ENCODE measurements around the gene TIMM29.
A peak's percentile ranks its signal among the peaks of the same experiment; 100 is the strongest.

DNA sequence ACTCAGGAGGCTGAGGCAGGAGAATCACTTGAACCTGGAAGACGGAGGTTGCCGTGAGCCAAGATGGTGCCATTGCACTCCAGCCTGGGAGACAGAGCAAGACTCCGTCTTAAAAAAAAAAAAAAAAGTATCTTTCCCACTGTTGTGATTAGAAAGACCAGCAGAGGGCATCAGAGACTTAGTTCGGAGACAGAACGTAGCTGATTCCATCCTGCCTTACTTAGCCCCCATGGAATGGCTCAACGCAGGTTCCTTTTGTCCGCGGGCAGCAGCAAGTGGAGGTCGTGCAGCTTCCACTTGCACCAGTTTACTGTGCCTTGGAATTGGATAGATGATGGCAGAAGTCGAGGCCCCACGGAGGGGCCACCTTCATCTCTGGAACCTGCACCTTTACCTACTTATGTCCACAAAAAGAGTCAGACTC is 8.1 kb downstream of the TIMM29 start:
- TF ChIP-seq EZH2 (conservative IDR thresholded peaks at IDR 0.05; ENCODE audit: low read depth, low read length) (no peak), MEIS2 (CRISPR knock-in tag; IDR thresholded peaks at IDR 0.05) (no peak), ETV5 (CRISPR knock-in tag; IDR thresholded peaks at IDR 0.05; ENCODE audit: borderline replicate concordance) (no peak), ZNF766 (CRISPR knock-in tag; IDR thresholded peaks at IDR 0.05; ENCODE audit: borderline replicate concordance) (no peak), ZBTB21 (CRISPR knock-in tag; IDR thresholded peaks at IDR 0.05) (no peak), MBD4 (IDR thresholded peaks at IDR 0.05; ENCODE audit: borderline replicate concordance, low read length) (no peak), KAT2B (IDR thresholded peaks at IDR 0.05; ENCODE audit: borderline replicate concordance, low read depth, low read length) (no peak), TSC22D2 (CRISPR knock-in tag; IDR thresholded peaks at IDR 0.05; ENCODE audit: borderline replicate concordance) (no peak)
- TF ChIP-seq, protein P1, sequence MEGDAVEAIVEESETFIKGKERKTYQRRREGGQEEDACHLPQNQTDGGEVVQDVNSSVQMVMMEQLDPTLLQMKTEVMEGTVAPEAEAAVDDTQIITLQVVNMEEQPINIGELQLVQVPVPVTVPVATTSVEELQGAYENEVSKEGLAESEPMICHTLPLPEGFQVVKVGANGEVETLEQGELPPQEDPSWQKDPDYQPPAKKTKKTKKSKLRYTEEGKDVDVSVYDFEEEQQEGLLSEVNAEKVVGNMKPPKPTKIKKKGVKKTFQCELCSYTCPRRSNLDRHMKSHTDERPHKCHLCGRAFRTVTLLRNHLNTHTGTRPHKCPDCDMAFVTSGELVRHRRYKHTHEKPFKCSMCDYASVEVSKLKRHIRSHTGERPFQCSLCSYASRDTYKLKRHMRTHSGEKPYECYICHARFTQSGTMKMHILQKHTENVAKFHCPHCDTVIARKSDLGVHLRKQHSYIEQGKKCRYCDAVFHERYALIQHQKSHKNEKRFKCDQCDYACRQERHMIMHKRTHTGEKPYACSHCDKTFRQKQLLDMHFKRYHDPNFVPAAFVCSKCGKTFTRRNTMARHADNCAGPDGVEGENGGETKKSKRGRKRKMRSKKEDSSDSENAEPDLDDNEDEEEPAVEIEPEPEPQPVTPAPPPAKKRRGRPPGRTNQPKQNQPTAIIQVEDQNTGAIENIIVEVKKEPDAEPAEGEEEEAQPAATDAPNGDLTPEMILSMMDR (CRISPR knock-in tag; IDR thresholded peaks at IDR 0.05): peak; percentile 87
- TF ChIP-seq, protein P2, sequence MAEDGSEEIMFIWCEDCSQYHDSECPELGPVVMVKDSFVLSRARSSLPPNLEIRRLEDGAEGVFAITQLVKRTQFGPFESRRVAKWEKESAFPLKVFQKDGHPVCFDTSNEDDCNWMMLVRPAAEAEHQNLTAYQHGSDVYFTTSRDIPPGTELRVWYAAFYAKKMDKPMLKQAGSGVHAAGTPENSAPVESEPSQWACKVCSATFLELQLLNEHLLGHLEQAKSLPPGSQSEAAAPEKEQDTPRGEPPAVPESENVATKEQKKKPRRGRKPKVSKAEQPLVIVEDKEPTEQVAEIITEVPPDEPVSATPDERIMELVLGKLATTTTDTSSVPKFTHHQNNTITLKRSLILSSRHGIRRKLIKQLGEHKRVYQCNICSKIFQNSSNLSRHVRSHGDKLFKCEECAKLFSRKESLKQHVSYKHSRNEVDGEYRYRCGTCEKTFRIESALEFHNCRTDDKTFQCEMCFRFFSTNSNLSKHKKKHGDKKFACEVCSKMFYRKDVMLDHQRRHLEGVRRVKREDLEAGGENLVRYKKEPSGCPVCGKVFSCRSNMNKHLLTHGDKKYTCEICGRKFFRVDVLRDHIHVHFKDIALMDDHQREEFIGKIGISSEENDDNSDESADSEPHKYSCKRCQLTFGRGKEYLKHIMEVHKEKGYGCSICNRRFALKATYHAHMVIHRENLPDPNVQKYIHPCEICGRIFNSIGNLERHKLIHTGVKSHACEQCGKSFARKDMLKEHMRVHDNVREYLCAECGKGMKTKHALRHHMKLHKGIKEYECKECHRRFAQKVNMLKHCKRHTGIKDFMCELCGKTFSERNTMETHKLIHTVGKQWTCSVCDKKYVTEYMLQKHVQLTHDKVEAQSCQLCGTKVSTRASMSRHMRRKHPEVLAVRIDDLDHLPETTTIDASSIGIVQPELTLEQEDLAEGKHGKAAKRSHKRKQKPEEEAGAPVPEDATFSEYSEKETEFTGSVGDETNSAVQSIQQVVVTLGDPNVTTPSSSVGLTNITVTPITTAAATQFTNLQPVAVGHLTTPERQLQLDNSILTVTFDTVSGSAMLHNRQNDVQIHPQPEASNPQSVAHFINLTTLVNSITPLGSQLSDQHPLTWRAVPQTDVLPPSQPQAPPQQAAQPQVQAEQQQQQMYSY (CRISPR knock-in tag; IDR thresholded peaks at IDR 0.05): no peak
- TF ChIP-seq, protein P3, sequence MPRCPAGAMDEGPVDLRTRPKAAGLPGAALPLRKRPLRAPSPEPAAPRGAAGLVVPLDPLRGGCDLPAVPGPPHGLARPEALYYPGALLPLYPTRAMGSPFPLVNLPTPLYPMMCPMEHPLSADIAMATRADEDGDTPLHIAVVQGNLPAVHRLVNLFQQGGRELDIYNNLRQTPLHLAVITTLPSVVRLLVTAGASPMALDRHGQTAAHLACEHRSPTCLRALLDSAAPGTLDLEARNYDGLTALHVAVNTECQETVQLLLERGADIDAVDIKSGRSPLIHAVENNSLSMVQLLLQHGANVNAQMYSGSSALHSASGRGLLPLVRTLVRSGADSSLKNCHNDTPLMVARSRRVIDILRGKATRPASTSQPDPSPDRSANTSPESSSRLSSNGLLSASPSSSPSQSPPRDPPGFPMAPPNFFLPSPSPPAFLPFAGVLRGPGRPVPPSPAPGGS (CRISPR knock-in tag; IDR thresholded peaks at IDR 0.05): no peak
- TF ChIP-seq, protein P4, sequence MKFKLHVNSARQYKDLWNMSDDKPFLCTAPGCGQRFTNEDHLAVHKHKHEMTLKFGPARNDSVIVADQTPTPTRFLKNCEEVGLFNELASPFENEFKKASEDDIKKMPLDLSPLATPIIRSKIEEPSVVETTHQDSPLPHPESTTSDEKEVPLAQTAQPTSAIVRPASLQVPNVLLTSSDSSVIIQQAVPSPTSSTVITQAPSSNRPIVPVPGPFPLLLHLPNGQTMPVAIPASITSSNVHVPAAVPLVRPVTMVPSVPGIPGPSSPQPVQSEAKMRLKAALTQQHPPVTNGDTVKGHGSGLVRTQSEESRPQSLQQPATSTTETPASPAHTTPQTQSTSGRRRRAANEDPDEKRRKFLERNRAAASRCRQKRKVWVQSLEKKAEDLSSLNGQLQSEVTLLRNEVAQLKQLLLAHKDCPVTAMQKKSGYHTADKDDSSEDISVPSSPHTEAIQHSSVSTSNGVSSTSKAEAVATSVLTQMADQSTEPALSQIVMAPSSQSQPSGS (CRISPR knock-in tag; IDR thresholded peaks at IDR 0.05): no peak
- TF ChIP-seq, protein P5, sequence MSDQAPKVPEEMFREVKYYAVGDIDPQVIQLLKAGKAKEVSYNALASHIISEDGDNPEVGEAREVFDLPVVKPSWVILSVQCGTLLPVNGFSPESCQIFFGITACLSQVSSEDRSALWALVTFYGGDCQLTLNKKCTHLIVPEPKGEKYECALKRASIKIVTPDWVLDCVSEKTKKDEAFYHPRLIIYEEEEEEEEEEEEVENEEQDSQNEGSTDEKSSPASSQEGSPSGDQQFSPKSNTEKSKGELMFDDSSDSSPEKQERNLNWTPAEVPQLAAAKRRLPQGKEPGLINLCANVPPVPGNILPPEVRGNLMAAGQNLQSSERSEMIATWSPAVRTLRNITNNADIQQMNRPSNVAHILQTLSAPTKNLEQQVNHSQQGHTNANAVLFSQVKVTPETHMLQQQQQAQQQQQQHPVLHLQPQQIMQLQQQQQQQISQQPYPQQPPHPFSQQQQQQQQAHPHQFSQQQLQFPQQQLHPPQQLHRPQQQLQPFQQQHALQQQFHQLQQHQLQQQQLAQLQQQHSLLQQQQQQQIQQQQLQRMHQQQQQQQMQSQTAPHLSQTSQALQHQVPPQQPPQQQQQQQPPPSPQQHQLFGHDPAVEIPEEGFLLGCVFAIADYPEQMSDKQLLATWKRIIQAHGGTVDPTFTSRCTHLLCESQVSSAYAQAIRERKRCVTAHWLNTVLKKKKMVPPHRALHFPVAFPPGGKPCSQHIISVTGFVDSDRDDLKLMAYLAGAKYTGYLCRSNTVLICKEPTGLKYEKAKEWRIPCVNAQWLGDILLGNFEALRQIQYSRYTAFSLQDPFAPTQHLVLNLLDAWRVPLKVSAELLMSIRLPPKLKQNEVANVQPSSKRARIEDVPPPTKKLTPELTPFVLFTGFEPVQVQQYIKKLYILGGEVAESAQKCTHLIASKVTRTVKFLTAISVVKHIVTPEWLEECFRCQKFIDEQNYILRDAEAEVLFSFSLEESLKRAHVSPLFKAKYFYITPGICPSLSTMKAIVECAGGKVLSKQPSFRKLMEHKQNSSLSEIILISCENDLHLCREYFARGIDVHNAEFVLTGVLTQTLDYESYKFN (CRISPR knock-in tag; conservative IDR thresholded peaks at IDR 0.05): no peak

Measured in HepG2 (cell line).